Stimulated activated CD8-positive, alpha-beta memory T cell treated with anti-CD3 and anti-CD28 coated beads, Interleukin-15, amount 100 ng/mL, for 24 hours (primary cell): Measurements from ENCODE around the gene CDSN.

Source experiments
- DNase-seq: peaks from one replicate; pipeline ENCODE4 v3.0.0-alpha.2; 2020; ENCODE audit warnings: low read depth

Gene CDSN

GRCh38 chr6:31115941-31116560 is 4.2 kb downstream of the CDSN start:
- DNase-seq, result no peak

- no peak for DNase-seq
Observed at GRCh38 chr6:31114970-31115849, 5.0 kb downstream of the CDSN start.

GRCh38 chr6:31114541-31114878 is 5.7 kb downstream of the CDSN start, which contains the start of gene PSORS1C1:
Gene PSORS1C1, plus strand, starts transcription at chr6:31114800. Its CDS starts 14,833 bp downstream, at chr6:31129633.
- DNase-seq, result no peak

GRCh38 chr6:31113861-31114540 is 6.2 kb downstream of the CDSN start:
- DNase-seq, result no peak

- no peak for DNase-seq
Observed at GRCh38 chr6:31112478-31112877, 7.8 kb downstream of the CDSN start, which contains the start of gene C6orf15. Gene C6orf15, minus strand, starts transcription at chr6:31112575. Its CDS starts 20 bp downstream, at chr6:31112555.

GRCh38 chr6:31111712-31112111 is 8.5 kb downstream of the CDSN start:
- no peak for DNase-seq

- DNase-seq, result no peak
Observed at GRCh38 chr6:31110825-31111582, 9.2 kb downstream of the CDSN start.

- DNase-seq, result no peak
Observed at GRCh38 chr6:31107052-31107451, 13.2 kb downstream of the CDSN start.

- DNase-seq, result no peak
Observed at GRCh38 chr6:31103136-31103535, 17.1 kb downstream of the CDSN start.

GRCh38 chr6:31098449-31098938 is 21.8 kb downstream of the CDSN start:
- no peak for DNase-seq

- DNase-seq, result no peak
Observed at GRCh38 chr6:31096656-31097055, 23.6 kb downstream of the CDSN start.

GRCh38 chr6:31096215-31096614 is 24.0 kb downstream of the CDSN start:
- no peak for DNase-seq

GRCh38 chr6:31094389-31094881 is 25.8 kb downstream of the CDSN start:
- no peak for DNase-seq

- DNase-seq, result no peak
Observed at GRCh38 chr6:31092769-31093505, 27.3 kb downstream of the CDSN start.

- no peak for DNase-seq
Observed at GRCh38 chr6:31092238-31092637, 28.0 kb downstream of the CDSN start.

- DNase-seq, result no peak
Observed at GRCh38 chr6:31091680-31092079, 28.6 kb downstream of the CDSN start.

- no peak for DNase-seq
Observed at GRCh38 chr6:31090973-31091364, 29.3 kb downstream of the CDSN start.

- no peak for DNase-seq
Observed at GRCh38 chr6:31090275-31090972, 29.8 kb downstream of the CDSN start.

GRCh38 chr6:31087494-31088089 is 32.7 kb downstream of the CDSN start:
- DNase-seq, result peak; percentile 78
